H54 (cell line): ENCODE data around the gene S100A14.

ENCODE experiments used
- DNase-seq: peaks from one replicate; pipeline ENCODE4 v3.0.0; 2011; ENCODE audit warnings: low spot score, mixed read lengths; ENCODE audit not compliant: insufficient read length
- FAIRE-seq: peaks from 3 replicates; lab custom pipeline; 2011; peaks lifted over from hg19 to GRCh38; lab: Jason Lieb, UNC
- POLR2A ChIP-seq: IDR thresholded peaks from 2 replicates; pipeline ENCODE4 v1.6.1; 2011; ENCODE audit warnings: low read depth, mild to moderate bottlenecking, low read length

Gene S100A14

DNA sequence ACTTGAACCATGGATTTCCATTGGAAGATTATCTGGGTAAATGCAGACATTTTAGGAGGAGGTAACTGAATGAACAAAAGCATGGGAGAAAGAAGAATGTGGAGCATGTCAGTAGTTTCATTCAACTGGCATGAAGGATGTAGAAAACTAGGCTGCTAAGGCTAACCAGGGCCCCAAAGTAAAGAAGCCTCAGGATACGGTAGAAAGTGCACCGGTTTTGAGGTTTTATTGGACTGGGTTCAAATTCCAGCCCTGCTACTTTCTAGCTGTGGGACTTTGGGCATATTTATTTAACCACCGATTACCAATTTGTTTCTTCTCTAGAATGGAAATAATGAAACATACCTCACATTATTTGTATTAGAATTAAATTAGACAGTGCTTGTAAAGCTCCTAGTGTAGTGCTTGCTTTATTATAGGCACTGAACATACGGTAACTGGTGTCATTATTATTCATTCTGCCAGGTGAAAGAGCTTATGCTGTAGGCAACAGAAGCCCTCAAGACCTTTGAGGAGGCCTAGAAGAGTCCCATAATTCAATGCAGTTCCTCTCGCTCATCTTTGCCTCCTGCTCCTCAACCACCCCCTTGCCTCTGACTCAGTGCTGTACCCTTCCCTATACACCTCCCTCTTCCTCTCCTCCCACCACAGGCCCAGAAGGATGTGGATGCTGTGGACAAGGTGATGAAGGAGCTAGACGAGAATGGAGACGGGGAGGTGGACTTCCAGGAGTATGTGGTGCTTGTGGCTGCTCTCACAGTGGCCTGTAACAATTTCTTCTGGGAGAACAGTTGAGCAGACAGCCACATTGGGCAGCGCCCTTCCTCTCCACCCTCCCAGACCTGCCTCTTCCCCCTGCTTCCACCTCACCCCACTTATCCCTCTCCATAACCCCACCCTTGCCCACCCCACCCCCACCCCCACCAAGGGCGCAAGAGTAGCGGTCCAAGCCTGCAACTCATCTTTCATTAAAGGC lies 15.2 kb upstream of the S100A14 start:
- no peak for FAIRE-seq

GRCh38 chr1:153630384-153630783 lies 14.3 kb upstream of the S100A14 start:
- TF ChIP-seq POLR2A, result no peak
- DNase-seq, result no peak
- FAIRE-seq, result no peak

More for the DNA sequence above, 15.2 kb upstream of the S100A14 start:
- TF ChIP-seq POLR2A, result no peak
- DNase-seq, result no peak

- TF ChIP-seq POLR2A, result no peak
- no peak for DNase-seq
- no peak for FAIRE-seq
Measured at GRCh38 chr1:153629971-153630370, 13.8 kb upstream of the S100A14 start.

DNA sequence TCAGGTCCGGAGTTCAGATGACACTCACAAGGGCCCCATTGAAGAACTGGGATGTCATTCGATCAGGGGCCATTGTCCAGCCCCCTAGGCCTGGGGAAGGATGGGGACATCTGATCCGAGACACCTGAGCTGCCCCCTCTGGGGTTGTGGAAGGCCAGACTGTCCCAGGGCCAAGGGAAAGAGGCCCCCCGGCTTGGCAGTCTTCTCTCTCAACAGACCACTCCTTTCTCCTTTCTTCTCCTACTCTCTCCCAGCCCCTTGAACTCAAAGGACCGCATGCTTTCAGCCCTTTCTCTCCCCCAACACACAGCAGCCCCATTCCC lies 13.2 kb upstream of the S100A14 start:
- no peak for TF ChIP-seq POLR2A
- FAIRE-seq, result no peak

DNA sequence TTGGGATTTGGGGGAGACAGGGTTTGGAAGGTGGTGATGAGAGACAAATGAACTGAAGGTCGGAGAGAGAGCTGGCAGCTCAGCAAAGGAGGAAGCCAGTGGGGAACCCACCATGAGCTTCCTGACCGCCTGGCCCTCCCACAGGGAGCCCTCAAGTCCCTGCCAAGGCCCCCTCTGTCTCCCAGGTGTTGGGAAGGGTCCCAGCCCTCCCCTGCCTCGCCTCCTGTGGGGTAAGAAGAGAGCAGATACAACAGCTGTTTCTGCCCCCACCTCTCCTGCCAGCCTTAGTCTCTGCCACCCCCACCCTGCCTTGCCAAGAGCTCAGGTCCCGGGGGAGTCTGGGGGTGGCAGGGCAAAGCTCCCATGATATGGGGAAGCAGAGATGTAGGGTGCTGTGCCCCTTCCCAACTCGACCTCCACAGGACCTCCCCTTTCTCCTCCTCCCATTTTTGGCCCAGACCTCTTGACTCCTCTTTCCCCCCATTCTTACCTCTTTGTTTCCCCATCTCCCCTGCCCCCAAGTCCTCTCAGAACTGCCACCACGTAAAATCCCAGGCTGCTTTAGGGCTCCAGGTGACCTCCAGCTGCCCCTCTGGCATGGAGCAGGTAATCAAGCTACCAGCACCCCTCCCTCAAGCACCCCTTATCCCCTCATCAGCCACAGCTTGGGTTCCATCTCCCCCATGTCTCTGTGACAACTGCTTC lies 12.7 kb upstream of the S100A14 start:
- DNase-seq (no peak), FAIRE-seq (no peak)
- TF ChIP-seq POLR2A, result no peak

More for the DNA sequence above, 13.2 kb upstream of the S100A14 start:
- DNase-seq, result no peak

DNA sequence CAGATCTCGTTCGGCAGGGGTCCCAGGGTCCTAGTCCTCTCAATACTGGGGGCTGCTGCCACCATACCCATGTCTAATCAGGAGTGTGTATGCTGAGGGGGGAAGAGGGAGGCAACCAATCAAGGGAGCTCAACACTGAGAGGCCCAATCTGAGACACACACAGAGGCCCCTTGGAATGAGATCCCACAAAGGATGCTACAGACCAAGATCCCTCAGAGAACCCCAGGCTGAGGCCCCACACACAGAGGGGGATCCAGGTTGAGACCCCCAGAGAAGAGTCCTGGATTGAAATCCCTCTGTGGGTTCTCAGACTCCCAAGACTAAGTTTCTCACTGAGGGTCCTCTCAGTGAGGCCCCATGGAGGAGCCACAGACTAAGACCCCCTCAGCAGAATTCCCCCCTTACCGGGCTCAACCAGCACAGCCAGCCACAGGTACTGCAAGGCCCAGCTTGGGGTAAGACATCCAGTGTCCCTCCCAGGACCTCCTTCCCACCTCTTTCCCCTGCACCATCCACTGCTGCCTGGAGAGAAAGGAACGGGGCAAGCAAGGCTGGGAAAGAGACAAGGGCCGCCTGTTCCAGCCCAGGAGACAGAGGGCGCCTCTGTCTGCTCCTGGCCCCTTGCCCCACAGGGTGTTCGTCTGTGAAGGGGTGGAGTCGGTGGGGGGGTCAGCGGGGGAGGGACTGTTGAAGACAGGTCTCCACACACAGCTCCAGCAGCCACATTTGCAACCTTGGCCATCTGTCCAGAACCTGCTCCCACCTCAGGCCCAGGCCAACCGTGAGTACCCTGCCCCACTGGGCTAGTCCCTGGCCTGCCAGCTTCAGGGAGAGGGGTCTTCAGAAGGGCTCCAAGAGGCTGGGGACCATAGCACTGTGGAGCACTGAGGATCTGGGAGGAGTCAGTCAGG lies 11.8 kb upstream of the S100A14 start, which contains the start of gene S100A1:
S100A1 (plus strand) TSS at position 720 of the 912 bp plus-strand sequence. CDS start 2,088 bp downstream, outside the sequence.
- no peak for TF ChIP-seq POLR2A
- DNase-seq (no peak), FAIRE-seq (no peak)

DNA sequence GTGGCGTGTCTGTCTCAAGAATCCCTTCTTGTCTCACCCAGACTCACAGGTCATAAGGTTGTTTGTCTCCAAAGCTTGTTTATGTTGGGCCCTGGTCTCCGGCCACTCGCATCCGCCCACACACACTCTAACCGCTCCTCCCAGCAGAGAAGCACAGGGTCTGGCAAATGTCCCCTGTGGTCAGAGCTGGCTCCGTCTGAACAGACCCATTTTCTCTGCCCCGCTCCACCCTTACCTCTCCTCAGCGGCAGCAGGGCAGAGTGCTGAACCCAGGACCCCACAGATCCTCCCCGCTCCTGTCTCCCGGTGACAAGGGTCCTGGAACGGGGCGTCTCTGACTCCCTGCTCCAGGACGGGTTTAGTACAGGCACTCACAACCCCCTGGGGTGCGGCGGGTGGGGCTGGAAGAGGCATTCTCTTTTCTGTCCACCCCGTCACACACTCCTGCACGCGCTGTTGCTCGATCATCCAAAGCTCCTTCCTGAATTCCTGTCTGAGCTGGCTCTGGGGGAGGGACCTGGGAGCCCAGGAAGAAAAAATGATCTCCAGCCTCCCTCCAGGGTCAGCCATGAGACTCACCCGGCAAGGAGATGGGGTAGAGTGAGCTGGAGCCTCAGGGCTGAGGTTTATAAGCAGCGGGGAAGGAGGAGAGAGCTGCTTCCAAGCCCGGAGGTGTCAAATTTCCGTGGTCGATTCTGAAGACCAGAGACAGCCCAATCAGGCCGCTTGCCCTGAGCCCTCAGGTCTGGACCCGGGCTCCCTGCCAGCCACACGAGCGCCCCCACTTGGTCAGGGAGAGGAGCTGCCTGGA lies 11.0 kb upstream of the S100A14 start, which contains the start of gene S100A13:
S100A13 (minus strand) TSS at position 602 of the 811 bp plus-strand sequence. CDS start 1,033 bp downstream, outside the sequence.
- peak; percentile 80 for TF ChIP-seq POLR2A
- DNase-seq (peak; percentile 89), FAIRE-seq (no peak)

- DNase-seq (no peak), FAIRE-seq (no peak)
- no peak for TF ChIP-seq POLR2A
Measured at GRCh38 chr1:153626477-153626903, 10.4 kb upstream of the S100A14 start.

GRCh38 chr1:153624965-153625611 lies 9.0 kb upstream of the S100A14 start:
- no peak for TF ChIP-seq POLR2A
- no peak for FAIRE-seq
- no peak for DNase-seq

- DNase-seq (no peak), FAIRE-seq (no peak)
- TF ChIP-seq POLR2A, result no peak
Measured at GRCh38 chr1:153623101-153623500, 7.0 kb upstream of the S100A14 start.

- no peak for FAIRE-seq
- no peak for TF ChIP-seq POLR2A
Measured at GRCh38 chr1:153619171-153619570, 3.0 kb upstream of the S100A14 start.

GRCh38 chr1:153617663-153618062 lies 1.5 kb upstream of the S100A14 start:
- FAIRE-seq, result no peak
- peak; percentile 57 for DNase-seq
- 0 out of 2 replicates have a peak, but pooled peaks have one; percentile 28 for TF ChIP-seq POLR2A

More at GRCh38 chr1:153619171-153619570, 3.0 kb upstream of the S100A14 start:
- no peak for DNase-seq
